ENCODE results near the gene CAND1. TPM values are rescaled to one million over a fixed set of nuclear protein-coding genes. Genes with fewer than 3 reads are reported as not detected.

Gene CAND1
- total RNA-seq, 1 experiment from 2014 or later = 236 TPM

DNA sequence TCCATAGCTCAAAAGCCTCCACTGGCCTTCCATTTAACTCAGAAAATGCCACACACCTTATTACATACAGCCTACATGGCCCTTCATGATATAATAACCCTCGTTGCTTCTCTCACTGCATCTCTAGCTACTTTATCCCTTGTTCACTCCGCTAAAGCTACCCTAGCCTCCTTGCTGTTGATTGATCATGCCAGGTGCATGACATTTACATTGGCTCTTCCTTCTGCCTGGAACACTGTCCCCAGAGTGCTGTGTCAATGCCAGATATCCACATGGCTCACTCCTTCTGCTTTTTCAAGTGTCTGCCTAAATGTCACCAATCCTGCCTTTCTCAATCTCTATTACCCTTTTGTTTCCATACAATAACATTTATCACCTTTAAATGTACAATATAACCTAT is 58.3 kb downstream of the CAND1 start:
- DNase-seq (ENCODE audit: low spot score) (no peak), ATAC-seq (no peak)
- Mint-ChIP-seq H3K27me3 (ENCODE audit: low read depth) (no peaks in the 10 kb centered on the region), H3K27ac (no peak overlapping the region), H3K9me3 (peaks cover 29% of the 10 kb centered on the region), H3K4me1 (no peaks in the 10 kb centered on the region), H3K4me3 (no peak overlapping the region), H3K36me3 (peaks cover 16% of the 10 kb centered on the region)
- ChIA-PET CTCF (no interaction called here), POLR2A (no interaction called here)
- TF ChIP-seq, protein P1, sequence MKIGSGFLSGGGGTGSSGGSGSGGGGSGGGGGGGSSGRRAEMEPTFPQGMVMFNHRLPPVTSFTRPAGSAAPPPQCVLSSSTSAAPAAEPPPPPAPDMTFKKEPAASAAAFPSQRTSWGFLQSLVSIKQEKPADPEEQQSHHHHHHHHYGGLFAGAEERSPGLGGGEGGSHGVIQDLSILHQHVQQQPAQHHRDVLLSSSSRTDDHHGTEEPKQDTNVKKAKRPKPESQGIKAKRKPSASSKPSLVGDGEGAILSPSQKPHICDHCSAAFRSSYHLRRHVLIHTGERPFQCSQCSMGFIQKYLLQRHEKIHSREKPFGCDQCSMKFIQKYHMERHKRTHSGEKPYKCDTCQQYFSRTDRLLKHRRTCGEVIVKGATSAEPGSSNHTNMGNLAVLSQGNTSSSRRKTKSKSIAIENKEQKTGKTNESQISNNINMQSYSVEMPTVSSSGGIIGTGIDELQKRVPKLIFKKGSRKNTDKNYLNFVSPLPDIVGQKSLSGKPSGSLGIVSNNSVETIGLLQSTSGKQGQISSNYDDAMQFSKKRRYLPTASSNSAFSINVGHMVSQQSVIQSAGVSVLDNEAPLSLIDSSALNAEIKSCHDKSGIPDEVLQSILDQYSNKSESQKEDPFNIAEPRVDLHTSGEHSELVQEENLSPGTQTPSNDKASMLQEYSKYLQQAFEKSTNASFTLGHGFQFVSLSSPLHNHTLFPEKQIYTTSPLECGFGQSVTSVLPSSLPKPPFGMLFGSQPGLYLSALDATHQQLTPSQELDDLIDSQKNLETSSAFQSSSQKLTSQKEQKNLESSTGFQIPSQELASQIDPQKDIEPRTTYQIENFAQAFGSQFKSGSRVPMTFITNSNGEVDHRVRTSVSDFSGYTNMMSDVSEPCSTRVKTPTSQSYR (CRISPR knock-in tag; IDR thresholded peaks at IDR 0.05) = no peak
- no peak for TF ChIP-seq IRF2 (CRISPR knock-in tag; IDR thresholded peaks at IDR 0.05; ENCODE audit: borderline replicate concordance, low read depth)
- TF ChIP-seq NFE2L1 (CRISPR knock-in tag; IDR thresholded peaks at IDR 0.05) = no peak
- TF ChIP-seq NFYB (CRISPR knock-in tag; conservative IDR thresholded peaks at IDR 0.05; ENCODE audit: low read depth) = no peak
- TF ChIP-seq FOXK1 (CRISPR knock-in tag; IDR thresholded peaks at IDR 0.05) = no peak
- TF ChIP-seq, protein P2, sequence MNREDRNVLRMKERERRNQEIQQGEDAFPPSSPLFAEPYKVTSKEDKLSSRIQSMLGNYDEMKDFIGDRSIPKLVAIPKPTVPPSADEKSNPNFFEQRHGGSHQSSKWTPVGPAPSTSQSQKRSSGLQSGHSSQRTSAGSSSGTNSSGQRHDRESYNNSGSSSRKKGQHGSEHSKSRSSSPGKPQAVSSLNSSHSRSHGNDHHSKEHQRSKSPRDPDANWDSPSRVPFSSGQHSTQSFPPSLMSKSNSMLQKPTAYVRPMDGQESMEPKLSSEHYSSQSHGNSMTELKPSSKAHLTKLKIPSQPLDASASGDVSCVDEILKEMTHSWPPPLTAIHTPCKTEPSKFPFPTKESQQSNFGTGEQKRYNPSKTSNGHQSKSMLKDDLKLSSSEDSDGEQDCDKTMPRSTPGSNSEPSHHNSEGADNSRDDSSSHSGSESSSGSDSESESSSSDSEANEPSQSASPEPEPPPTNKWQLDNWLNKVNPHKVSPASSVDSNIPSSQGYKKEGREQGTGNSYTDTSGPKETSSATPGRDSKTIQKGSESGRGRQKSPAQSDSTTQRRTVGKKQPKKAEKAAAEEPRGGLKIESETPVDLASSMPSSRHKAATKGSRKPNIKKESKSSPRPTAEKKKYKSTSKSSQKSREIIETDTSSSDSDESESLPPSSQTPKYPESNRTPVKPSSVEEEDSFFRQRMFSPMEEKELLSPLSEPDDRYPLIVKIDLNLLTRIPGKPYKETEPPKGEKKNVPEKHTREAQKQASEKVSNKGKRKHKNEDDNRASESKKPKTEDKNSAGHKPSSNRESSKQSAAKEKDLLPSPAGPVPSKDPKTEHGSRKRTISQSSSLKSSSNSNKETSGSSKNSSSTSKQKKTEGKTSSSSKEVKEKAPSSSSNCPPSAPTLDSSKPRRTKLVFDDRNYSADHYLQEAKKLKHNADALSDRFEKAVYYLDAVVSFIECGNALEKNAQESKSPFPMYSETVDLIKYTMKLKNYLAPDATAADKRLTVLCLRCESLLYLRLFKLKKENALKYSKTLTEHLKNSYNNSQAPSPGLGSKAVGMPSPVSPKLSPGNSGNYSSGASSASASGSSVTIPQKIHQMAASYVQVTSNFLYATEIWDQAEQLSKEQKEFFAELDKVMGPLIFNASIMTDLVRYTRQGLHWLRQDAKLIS (CRISPR knock-in tag; IDR thresholded peaks at IDR 0.05; ENCODE audit: borderline replicate concordance) = no peak
- no peak for TF ChIP-seq ZNF671 (CRISPR knock-in tag; IDR thresholded peaks at IDR 0.05)
- TF ChIP-seq FOXJ3 (CRISPR knock-in tag; IDR thresholded peaks at IDR 0.05; ENCODE audit: borderline replicate concordance) = no peak
- TF ChIP-seq GTF2I (CRISPR knock-in tag; conservative IDR thresholded peaks at IDR 0.05) = no peak
- TF ChIP-seq, protein P3, sequence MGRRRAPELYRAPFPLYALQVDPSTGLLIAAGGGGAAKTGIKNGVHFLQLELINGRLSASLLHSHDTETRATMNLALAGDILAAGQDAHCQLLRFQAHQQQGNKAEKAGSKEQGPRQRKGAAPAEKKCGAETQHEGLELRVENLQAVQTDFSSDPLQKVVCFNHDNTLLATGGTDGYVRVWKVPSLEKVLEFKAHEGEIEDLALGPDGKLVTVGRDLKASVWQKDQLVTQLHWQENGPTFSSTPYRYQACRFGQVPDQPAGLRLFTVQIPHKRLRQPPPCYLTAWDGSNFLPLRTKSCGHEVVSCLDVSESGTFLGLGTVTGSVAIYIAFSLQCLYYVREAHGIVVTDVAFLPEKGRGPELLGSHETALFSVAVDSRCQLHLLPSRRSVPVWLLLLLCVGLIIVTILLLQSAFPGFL (CRISPR knock-in tag; IDR thresholded peaks at IDR 0.05; ENCODE audit: borderline replicate concordance) = no peak
- no peak for TF ChIP-seq SOX15 (CRISPR knock-in tag; IDR thresholded peaks at IDR 0.05)
- TF ChIP-seq, protein P4, sequence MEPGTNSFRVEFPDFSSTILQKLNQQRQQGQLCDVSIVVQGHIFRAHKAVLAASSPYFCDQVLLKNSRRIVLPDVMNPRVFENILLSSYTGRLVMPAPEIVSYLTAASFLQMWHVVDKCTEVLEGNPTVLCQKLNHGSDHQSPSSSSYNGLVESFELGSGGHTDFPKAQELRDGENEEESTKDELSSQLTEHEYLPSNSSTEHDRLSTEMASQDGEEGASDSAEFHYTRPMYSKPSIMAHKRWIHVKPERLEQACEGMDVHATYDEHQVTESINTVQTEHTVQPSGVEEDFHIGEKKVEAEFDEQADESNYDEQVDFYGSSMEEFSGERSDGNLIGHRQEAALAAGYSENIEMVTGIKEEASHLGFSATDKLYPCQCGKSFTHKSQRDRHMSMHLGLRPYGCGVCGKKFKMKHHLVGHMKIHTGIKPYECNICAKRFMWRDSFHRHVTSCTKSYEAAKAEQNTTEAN (CRISPR knock-in tag; IDR thresholded peaks at IDR 0.05) = no peak
- TF ChIP-seq TEAD4 (CRISPR knock-in tag; IDR thresholded peaks at IDR 0.05) = no peak
- TF ChIP-seq, protein P5, sequence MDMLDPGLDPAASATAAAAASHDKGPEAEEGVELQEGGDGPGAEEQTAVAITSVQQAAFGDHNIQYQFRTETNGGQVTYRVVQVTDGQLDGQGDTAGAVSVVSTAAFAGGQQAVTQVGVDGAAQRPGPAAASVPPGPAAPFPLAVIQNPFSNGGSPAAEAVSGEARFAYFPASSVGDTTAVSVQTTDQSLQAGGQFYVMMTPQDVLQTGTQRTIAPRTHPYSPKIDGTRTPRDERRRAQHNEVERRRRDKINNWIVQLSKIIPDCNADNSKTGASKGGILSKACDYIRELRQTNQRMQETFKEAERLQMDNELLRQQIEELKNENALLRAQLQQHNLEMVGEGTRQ (CRISPR knock-in tag; IDR thresholded peaks at IDR 0.05) = no peak
- TF ChIP-seq, protein P6, sequence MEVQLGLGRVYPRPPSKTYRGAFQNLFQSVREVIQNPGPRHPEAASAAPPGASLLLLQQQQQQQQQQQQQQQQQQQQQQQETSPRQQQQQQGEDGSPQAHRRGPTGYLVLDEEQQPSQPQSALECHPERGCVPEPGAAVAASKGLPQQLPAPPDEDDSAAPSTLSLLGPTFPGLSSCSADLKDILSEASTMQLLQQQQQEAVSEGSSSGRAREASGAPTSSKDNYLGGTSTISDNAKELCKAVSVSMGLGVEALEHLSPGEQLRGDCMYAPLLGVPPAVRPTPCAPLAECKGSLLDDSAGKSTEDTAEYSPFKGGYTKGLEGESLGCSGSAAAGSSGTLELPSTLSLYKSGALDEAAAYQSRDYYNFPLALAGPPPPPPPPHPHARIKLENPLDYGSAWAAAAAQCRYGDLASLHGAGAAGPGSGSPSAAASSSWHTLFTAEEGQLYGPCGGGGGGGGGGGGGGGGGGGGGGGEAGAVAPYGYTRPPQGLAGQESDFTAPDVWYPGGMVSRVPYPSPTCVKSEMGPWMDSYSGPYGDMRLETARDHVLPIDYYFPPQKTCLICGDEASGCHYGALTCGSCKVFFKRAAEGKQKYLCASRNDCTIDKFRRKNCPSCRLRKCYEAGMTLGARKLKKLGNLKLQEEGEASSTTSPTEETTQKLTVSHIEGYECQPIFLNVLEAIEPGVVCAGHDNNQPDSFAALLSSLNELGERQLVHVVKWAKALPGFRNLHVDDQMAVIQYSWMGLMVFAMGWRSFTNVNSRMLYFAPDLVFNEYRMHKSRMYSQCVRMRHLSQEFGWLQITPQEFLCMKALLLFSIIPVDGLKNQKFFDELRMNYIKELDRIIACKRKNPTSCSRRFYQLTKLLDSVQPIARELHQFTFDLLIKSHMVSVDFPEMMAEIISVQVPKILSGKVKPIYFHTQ (CRISPR knock-in tag; IDR thresholded peaks at IDR 0.05) = no peak
- TF ChIP-seq, protein P7, sequence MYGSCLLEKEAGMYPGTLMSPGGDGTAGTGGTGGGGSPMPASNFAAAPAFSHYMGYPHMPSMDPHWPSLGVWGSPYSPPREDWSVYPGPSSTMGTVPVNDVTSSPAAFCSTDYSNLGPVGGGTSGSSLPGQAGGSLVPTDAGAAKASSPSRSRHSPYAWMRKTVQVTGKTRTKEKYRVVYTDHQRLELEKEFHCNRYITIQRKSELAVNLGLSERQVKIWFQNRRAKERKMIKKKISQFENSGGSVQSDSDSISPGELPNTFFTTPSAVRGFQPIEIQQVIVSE (CRISPR knock-in tag; IDR thresholded peaks at IDR 0.05; ENCODE audit: borderline replicate concordance) = no peak
- TF ChIP-seq GRHL2 (CRISPR knock-in tag; IDR thresholded peaks at IDR 0.05; ENCODE audit: insufficient replicate concordance, severe bottlenecking) = no peak
- TF ChIP-seq, protein P8, sequence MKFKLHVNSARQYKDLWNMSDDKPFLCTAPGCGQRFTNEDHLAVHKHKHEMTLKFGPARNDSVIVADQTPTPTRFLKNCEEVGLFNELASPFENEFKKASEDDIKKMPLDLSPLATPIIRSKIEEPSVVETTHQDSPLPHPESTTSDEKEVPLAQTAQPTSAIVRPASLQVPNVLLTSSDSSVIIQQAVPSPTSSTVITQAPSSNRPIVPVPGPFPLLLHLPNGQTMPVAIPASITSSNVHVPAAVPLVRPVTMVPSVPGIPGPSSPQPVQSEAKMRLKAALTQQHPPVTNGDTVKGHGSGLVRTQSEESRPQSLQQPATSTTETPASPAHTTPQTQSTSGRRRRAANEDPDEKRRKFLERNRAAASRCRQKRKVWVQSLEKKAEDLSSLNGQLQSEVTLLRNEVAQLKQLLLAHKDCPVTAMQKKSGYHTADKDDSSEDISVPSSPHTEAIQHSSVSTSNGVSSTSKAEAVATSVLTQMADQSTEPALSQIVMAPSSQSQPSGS (CRISPR knock-in tag; IDR thresholded peaks at IDR 0.05; ENCODE audit: borderline replicate concordance, low read depth) = no peak
- TF ChIP-seq, protein P9, sequence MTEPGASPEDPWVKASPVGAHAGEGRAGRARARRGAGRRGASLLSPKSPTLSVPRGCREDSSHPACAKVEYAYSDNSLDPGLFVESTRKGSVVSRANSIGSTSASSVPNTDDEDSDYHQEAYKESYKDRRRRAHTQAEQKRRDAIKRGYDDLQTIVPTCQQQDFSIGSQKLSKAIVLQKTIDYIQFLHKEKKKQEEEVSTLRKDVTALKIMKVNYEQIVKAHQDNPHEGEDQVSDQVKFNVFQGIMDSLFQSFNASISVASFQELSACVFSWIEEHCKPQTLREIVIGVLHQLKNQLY (CRISPR knock-in tag; IDR thresholded peaks at IDR 0.05) = no peak

Measured in WTC11 (cell line).